Left cardiac atrium (tissue), 4 donors: ENCODE measurements around the gene BRIX1. TPM values are rescaled to one million over a fixed set of nuclear protein-coding genes. Genes with fewer than 3 reads are reported as not detected.

ENCODE experiments used
- ATAC-seq, 2 donors: fragments of 200-7000 bp; cut with Tn5 transposase; one replicate each; pipeline ENCODE4 v1.9.1; 2020; ENCODE audit warnings: mild to moderate bottlenecking in 2 of 2, moderate library complexity in 2 of 2
- DNase-seq: peaks from one replicate; pipeline ENCODE4 v3.0.0-alpha.2; 2020
- intact Hi-C, 2 donors: fragments of 100-400 bp; cut with DNase I; formaldehyde crosslinking; loops; one replicate each; pipeline versions ENCODE4 v1.14.1 to v1.15.1; 2022 to 2023
- long read RNA-seq: library from polyadenylated mRNA; unstranded; transcript quantifications from one replicate; pipeline ENCODE4 v2.0.0, GENCODE V29; 2021
- total RNA-seq, 2 donors: library from RNA; stranded (reverse); fragmentation: NEBNext Ultra II Directional; extraction: Animal tissue kit (Norgen Biotek cat#: 25700); gene quantifications; one replicate each; pipeline ENCODE4 v1.2.1, GENCODE V29; 2021
- donor health status: DM: no; HTN: yes; CAD: no.
- donor health status: DM: no; HTN: yes; CAD: no; lungs with severe emphysema.
- donor health status: DM: yes; HTN: yes; CAD: no.
- donor health status: Dilated cardiomyopathy.

BRIX1 gene, protein sequence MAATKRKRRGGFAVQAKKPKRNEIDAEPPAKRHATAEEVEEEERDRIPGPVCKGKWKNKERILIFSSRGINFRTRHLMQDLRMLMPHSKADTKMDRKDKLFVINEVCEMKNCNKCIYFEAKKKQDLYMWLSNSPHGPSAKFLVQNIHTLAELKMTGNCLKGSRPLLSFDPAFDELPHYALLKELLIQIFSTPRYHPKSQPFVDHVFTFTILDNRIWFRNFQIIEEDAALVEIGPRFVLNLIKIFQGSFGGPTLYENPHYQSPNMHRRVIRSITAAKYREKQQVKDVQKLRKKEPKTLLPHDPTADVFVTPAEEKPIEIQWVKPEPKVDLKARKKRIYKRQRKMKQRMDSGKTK
- 10 to 100 TPM; 13.4 to 22.6 TPM for total RNA-seq
- long read RNA-seq, transcript BRIX1-201 (10 exons, 1,926 nt): major isoform, 28 of 28 reads
- long read RNA-seq, partial matches to known transcripts: 0 of 28 reads
- long read RNA-seq, other reads (novel, unspliced or antisense): 0 of 28 reads

DNA sequence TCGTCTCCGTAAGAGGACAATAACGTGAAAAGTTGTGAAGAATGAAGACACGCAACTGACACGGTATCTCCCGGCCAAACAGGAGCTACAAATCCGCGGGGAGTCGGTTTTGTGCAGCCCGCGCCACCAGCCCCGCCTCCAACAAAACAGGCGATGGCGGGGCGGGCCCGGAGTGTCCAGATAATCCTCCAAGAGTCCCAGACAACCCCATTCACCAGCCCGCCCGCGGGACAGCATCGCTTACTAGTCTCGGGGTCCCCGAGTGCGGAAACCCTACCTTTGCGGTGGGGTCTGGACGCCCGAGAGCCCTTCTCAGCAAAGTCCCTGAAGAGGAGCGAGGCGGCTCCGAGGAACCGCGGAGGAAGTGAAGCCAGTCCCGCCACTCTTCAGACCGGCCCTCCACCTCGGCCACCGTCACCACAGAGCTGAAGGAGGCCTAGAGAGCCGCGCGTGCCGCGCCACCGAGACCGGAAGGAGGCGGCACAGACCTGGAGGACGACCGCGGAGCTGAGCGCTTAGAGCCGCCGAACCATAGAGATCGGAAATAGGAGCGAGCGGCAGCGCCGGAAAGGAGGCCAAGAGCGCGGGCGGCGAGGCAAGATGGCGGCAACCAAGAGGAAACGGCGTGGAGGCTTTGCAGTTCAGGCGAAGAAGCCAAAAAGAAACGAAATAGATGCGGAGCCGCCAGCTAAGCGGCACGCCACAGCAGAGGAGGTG, at the start of gene BRIX1, which contains the start of gene RAD1:
Gene BRIX1 (plus strand): TSS at position 573 of the 717 bp plus-strand sequence. CDS start 28 bp downstream, at position 601.
Gene RAD1 (minus strand): TSS at position 366 of the 717 bp plus-strand sequence. CDS start 612 bp downstream, outside the sequence.
- intact Hi-C loops: no loop called here
- DNase-seq: peak; percentile 98
- peak; percentile 100 for ATAC-seq

DNA sequence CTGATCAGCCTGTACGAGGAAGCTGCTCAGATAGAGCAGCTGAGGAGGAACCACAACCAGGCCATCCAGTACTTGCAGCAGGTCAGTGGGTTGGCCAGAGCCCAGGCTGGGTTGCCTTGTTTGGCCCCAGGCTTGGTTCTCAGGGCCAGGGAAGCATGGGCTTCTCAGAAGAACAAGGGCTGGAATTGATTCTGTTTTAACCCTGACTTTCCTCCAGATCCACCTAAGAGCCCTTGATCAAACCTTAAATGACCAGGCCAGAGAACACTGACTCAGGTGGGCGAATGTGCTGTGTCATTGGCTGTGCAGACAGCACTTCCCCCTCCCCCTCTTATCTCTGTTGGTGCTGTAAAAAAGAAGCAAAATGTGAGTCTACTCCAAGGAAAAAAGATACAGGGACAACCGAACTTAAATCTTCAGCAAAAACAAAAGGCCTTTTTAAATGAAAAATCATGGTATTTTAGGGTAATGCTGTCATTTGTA, 48.5 kb upstream of the BRIX1 start:
- DNase-seq: no peak
- ATAC-seq: peak in 1 of 2 donors; percentile 44

DNA sequence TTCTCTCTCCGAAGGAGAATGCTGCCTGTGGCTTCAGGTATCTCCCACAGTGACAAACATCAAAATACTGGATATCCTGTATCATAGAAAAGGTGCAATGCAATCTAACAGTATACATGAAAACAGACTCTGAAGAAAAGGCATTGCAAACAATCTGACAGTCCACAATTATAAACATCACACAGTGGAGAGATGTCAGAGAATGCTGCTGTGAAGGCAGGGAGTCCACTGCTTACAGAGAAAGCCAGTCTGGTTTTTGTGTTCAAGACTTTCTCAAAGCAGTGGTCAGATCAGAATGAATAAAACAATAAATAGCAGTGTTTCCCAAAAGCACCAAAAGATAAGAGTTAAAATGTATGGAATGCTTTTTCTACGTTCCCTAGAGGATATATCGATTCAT, 47.9 kb upstream of the BRIX1 start:
- ATAC-seq (no peak), DNase-seq (no peak)
- intact Hi-C loops: no loop called here

More for the DNA sequence above, 48.5 kb upstream of the BRIX1 start:
- intact Hi-C loops: no loop called here

DNA sequence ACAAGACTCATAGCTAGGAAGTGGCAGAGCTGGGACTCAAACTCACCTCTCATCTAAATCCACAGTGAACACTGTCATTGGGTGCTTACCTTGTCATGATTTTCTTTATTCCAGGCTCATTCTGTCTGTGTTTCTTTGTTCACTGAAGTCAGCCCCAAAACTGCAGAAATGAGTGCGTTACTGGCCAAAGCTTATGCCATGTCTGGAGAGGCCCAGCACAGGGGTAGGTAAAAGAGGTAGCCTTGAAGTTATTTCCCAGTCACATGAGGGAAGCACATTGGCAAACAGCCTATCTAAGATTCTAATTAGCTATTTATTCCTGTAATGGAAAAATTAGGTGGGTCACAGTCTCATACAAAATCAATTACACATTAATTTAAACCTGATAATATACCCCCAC, 46.7 kb upstream of the BRIX1 start:
- ATAC-seq (no peak), DNase-seq (no peak)
- intact Hi-C loops: no loop called here

DNA sequence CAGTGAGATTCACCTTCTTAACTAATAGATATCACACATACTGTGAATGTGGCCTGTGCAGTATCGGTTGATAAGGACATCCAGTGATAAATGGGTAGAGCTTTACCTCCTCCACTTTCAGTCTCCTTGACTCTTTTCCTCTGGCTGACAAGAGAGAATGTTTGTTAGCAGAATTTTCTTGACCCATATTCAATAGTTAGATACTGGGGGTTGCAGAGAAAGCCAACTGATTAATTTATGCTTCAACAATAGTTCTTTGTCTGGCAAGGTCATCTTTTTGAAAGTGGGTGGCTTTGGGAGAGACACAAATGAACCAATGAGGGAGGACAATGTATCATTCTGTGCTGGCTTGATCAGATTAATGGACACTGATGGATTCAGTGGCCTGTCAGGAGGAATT, 46.3 kb upstream of the BRIX1 start:
- ATAC-seq: no peak
- intact Hi-C loops: no loop called here

DNA sequence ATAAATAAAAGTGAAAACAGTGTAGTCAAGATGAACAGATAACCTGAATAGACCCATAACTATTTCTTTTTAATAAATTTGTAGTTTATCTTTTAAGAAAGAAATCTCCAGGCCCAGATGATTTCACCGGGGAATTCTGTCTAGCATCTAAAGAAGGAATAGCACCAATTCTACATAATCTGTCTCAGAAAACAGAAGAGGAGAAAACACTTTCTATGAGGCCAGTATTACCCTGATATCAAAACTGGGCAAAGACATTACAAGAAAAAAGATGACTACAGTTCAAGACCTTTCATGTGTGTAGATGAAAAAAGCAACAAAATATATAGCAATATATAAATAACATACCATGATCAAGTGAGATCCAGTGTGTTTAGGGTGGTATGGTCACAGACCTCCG, 45.1 kb upstream of the BRIX1 start:
- intact Hi-C loops: no loop called here
- ATAC-seq: no peak
- no peak for DNase-seq

More for the DNA sequence above, 46.3 kb upstream of the BRIX1 start:
- DNase-seq: no peak

DNA sequence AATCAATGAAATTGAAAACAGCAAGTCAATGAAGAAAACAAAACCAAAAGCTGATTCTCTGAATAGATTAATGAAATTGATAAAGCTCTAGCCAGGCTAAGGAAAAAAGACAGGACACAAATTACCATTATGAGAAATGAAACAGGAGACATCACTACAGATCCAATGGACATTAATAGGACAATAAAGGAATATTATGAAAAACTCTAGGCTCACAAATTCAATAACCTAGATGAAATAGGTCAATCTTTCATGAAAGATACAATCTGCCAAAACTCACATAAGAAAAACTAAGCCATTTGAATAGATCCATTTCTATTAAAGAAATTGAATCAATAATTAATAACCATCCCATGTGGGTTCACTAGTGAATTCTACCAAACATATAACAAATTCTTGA, 39.2 kb upstream of the BRIX1 start:
- intact Hi-C loops: no loop called here
- DNase-seq (no peak), ATAC-seq (no peak)

DNA sequence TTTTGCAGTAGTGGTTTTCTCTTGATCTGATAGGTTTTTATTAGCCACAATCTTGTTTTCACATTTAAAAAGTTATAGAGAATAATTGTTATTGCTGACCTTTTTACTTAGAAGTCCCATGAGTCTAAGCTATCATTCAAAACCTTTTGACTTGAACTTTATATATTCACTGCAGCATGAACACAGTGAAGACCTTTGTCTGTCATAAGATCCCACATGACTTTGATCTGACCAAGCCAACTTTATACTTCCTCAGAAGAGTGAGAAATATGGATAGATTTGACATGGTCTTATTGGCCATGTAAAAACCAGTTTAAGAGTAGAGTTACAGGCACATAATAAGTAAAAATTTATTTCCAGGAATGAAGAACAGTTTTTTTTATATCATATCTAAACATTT, 34.3 kb upstream of the BRIX1 start:
- intact Hi-C loops: no loop called here
- ATAC-seq (no peak), DNase-seq (no peak)

DNA sequence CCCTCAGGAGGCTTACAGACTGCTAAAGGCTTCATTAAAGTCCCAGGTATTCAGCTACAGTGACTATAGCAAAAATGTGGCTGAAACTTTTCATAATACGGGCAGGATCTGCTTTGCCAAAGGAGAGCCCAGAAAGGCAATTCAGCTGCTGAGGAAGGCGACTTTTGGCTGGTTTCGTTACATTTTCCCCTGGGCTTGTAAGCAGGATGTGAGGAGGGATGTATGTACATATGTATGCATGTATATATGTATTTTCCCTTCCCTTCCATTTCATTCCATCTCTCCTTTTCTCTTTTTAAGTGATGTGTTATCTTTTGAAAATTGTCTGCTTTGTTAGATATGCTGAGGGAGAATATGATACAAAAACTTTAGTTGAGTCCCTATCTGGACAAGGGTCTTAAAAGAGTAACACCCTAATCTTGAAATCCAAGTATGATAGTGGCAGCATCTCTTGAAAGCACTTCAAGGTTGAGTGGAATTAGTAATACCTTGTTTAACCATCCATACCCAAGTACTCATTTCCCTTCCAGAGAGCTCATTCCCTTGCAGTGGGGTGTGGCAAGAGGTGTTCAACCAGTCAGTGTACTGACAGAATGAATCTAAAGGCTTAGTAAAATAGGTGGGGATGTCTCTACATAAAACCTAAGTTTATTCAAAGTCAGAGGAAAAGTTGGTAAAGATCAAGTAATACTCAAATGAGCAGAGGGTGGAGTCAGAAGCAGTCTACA, 29.0 kb upstream of the BRIX1 start:
- ATAC-seq (no peak), DNase-seq (no peak)
- intact Hi-C loops: no loop called here

DNA sequence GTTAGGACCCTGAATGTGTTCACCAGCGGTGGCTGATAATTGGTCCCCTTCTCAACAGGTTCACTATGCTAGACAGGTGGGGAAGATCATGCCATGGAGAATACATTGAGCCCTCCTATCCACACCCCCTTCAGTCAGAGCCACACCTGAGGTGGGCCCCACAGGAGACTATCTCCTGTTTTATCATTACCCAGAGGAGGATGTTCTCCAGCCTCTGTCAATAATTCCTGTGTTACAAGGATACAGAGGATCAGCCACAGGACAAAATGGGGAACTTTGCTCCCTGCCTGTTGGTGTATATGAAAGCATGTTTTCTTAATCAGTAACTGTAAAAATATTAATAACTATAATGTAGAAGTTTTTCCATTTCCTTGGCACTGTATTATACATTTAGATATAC, 26.1 kb upstream of the BRIX1 start:
- no peak for ATAC-seq
- no peak for DNase-seq
- intact Hi-C loops: no loop called here

DNA sequence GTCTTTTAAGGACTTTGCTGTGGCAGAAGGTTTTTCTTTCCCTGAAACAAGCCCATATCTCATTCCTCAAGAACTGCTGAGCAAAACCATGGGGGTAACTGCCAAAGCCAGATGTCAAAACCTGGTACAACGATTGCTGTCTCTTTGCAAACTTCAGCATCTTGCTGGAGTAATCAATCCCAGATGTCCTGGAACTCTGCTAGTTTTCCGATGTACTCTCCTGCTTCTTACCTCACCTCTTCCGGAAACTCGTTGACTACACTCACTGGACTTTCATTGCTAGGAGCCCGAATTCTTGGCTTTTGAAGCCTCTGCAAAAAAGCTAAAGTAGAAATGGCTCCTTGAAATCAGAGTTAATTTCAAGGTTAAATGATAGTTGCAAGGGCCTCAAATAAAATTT, 23.5 kb upstream of the BRIX1 start:
- ATAC-seq: no peak
- DNase-seq: no peak
- intact Hi-C loops: loop anchor here in 1 of 2 donors (10.0 kb wide), 1 partner anchor 367 kb away; no protein-coding TSS in a partner anchor

DNA sequence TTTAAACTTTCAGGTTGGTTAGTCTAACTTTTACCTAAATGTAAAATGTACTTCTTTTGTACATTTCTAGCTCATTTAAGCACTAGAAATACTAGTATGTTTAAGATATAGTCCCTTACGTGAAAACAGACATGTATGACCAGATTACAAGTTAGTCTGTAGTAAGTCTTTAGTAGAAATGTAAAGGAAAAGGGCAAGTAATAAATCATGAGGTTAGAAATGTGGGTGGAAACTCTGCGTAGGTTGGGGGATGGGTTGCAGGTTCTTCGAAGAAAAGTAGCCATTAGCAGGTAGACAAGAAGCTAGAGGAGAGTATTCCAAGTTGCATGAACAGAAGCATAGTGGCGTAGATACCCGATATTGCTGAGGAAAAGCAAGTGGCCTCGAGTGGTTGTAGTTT, 23.1 kb upstream of the BRIX1 start:
- DNase-seq (no peak), ATAC-seq (no peak)
- intact Hi-C loops: loop anchor here in 1 of 2 donors (10.0 kb wide), 1 partner anchor 368 kb away; no protein-coding TSS in a partner anchor

DNA sequence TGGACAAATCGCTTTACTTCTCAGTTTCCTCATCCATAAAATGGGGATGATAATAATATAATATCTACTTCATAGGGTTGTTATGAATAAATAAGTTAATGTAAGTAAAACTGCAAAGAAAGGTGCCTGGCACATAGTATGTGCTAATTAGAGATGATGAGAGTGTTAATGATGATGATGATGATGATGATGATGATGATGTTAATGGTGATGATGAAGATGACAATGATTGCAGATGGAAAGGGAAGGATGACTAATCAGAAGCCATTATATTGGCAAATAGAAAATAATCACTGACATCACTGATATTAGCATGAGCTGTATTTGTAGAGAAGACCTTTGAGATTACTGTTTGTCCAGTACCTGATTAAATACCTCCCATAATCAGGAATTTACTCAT, 20.8 kb upstream of the BRIX1 start:
- DNase-seq: no peak
- ATAC-seq: no peak

DNA sequence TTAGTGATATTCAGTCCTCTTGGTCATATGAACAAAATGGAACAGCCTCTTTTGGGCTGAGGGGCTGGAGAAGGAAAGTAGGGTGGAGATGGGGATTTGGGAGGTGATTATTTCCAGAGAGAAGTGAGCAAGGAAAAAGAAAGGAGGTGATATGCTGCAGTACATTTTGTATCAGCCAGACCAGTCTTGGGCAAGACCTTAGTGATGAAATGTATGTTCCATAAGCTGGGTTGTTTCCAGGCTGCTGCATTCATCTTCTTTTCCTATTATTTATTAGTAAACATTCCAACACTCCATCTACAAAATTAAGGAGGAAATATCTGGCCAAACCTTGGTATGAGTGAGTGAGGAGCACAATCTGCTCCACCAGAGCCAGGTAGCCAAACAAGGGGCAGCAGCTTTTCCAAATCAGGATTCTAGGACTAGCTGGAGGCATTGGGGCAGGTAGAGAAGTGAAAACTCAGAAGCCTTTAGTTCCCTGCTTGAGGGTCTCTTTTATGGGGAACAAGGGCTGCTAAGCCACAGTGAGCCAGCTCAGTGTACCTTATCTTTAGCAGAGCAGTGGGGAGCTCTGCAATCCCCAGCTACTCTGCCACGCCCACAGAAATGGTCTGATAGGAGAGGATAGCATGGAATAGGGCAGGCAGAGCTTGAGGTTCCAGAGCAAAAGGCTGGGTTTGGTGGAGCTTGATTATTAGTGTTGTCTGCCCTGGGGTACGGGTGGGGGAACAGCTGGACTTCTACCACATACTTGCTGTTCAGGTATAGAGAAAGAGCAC, 19.7 kb upstream of the BRIX1 start:
- intact Hi-C loops: loop anchor here (5.0 to 10.0 kb wide), 3 partner anchors 239 to 409 kb away; partner anchors contain the start of gene RAI14 (in 1 of the 2)
- DNase-seq: no peak
- no peak for ATAC-seq

More for the DNA sequence above, 20.8 kb upstream of the BRIX1 start:
- intact Hi-C loops: loop anchor here (5.0 to 10.0 kb wide), 3 partner anchors 237 to 407 kb away; partner anchors contain the start of gene RAI14 (in 1 of the 2)

DNA sequence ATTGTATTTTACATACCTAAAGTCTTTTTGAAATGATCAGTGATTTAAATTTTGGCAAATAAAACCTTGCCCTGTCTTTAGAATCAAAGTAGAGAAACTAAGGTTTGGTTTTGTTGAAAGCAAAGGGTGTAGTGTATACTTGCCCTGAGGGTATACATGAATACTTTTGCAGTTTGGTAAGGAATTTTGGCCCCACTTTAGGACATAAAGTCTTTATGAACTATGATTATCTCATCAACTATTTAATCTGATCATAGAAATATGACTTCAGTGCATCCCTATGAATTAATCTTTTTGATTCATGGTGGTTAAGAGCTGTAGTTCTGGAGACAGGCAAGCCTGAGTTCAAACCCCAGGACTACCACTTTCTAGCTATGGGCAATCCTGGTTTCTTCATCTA, 17.9 kb upstream of the BRIX1 start:
- intact Hi-C loops: loop anchor here (2.0 to 10.0 kb wide), 5 partner anchors 240 to 413 kb away; partner anchors contain the start of gene RAI14 (in 1 of the 2)
- ATAC-seq (no peak), DNase-seq (no peak)

DNA sequence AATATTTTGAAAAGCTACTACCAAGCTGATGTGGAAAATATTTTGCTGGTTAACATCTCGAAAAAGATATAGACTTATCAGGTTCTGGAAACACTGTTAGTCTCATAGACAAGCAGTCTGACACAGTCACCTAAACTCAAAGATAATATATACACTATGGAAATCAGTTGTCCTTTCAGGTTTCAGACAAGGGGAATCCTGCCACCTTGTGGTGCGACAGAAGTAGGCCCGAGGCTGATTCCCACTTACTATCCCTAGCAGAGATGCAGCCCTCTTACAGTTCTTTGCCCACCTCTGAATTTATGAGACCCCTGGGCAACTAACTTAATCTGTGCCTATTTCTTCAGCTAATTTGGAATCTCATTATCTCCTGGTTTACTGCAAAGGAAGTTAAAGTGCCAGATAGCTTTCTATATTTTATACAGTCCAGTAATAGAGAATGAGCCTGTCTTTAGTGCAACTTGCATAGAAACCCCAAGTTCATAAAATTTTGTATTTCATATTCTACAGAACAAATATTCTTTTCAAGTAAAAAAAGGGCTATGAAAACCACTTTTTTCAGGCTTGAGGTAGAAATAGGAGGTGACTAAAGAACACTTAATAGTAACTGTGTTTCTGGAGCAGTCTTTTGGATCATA, 17.1 kb upstream of the BRIX1 start:
- ATAC-seq: peak; percentile 68 to 85
- intact Hi-C loops: loop anchor here (2.0 to 10.0 kb wide), 5 partner anchors 241 to 414 kb away; partner anchors contain the start of gene RAI14 (in 1 of the 2)
- peak; percentile 61 for DNase-seq

DNA sequence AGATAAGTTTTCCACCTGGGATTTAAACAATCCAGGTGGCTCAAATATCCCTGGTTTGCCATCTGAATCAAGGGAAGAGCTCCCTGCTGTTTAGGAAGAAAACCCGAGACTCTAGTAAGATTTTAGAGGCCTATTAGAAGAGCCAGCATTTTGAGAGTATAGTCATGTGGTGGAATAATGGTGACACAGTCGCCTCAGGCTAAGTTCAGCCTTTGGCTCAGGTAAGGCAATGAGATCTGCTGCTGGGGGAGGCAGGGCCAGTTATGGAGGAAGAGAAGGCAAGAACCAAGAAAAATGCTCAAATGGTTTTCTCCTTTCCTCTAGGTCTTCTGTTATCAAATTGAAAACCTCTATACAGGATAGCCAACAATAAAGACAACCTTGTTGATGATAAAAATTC, 16.4 kb upstream of the BRIX1 start:
- intact Hi-C loops: loop anchor here (2.0 to 10.0 kb wide), 5 partner anchors 242 to 414 kb away; partner anchors contain the start of gene RAI14 (in 1 of the 2)
- no peak for ATAC-seq
- no peak for DNase-seq

DNA sequence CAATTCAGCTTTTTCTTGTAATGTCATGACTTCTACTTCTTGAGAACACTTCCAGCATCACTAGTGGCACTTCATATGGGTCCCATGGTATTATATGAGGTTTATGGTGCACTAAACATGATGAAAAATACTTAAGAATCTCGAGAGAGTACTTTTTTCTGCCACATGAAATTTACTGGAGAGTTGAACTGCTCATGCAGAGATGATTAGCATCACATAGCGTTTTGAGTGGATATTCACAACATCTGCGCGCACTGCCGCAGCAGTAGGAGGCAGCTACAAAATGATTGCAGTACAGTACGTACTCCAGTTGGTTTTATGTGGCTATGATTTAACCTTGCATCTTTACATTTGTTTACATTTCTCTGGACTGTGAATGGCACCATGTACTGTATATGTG, 14.9 kb upstream of the BRIX1 start:
- intact Hi-C loops: no loop called here
- DNase-seq (no peak), ATAC-seq (no peak)
